NCI-H510A treated with DMSO at 0.1 percent for 48 hours (cell line): ENCODE results near the gene ARHGEF19.
"Not testable (repeated sequence)": the region's sequence is repeated elsewhere in the genome, so short reads cannot be mapped to it uniquely, and the experiment has no call there.

Experiments used
- DNase-seq: peaks from one replicate; lab custom pipeline; 2025; lab: John Stamatoyannopoulos, UW

Gene ARHGEF19

DNA sequence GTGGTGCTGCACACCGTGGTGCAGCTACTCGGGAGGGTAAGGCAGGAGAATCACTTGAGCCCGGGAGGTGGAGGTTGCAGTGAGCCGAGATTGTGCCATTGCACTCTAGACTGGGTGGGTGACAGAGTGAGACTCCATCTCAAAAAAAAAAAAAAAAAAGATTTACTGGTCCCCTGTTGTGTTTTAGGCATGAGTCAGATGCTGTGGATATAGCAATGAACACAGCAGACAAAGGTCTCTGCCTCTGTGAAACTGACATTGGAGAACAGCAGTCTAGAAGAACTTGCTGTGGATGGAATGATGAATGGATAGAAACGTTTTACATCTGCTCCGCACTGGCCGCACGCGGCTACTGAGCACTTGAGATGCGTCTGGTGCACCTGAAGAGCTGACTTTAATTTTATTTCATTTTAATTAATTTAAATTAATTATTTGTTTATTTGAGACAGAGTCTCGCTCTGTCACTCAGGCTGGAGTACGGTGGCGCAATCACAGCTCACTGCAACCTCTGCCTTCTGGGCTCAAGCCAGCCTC is 32.1 kb downstream of the ARHGEF19 start:
- DNase-seq, result no peak

DNA sequence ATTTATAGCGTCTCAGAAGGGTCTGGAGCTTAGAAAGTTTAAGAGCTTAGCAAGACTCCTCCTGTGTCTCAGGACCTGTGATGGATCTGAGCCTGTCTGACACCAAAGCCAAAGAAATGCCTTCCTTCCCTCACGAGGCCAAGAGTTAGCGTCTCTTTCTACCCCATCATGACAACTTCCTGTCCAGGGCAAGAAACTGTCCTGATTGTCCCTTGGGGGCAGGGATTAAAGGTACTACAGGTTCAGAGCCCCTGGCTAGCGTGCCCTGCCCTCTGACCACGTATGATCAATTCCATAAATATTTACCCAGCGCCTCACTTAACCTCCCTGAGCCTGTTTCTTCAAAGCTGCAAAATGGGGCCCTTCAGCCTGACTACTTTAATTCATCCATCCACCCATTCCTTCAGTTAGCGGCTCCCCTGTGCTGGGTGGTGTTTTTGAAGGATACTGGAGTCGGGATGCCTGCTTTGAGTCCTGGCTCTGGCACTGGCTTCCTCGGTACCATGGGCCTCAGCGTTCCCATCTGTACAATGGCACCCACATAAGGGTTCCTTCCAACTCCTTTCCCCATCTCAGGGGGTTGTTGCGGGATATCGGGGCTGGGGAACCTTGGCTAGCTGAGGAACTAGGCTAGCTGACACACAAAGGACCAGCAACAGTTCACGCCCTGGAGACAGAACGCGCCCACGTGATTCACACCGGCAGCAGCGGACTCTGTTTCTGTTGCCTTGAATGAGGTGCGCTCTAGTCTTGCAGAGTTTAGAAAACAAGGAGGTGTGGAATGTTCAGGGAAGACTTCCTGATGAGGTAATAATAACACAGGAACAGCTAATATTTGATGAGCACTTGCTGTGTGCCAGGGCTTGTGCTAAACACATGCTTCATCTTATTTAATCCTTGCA is 33.6 kb downstream of the ARHGEF19 start:
- no peak for DNase-seq

DNA sequence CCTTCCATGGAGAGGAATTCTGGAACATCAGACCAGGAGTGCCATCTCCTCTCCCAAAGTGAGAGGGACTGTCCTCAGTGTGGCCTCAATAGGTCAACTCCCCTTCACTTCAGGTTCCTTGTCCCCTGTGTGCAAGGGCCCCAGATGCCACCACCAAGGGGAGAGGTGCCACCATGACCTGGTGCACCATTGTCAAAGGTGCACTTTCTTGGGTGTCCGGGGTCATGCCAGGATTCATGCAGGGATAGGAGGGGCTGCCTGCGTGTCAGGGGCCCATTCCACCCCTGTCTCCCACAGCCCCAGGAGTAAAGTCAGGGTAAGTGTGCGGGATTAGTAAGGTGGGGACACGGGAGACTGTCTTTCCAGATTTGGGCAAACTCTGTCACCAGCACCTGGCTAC is 35.1 kb downstream of the ARHGEF19 start:
- no peak for DNase-seq

DNA sequence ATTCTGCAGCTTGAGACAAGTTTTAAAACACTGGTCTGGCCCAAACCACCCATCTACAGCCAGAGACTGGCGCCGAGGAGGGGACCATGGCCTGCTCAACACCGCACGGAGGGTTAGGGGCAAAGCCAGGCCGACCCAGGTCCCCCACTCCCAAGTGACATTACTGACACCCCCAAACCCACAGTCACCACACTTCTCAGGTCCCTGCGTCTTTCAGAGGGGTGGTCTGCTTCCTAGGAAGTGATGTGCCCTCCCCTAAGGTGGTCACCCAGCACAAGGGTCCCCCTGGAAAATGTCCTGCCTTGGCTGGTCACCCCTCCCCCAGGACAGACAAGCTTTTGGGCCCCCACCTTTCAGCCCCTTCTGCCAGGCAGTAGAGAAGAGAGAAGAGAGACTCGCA is 35.8 kb downstream of the ARHGEF19 start:
- no peak for DNase-seq

DNA sequence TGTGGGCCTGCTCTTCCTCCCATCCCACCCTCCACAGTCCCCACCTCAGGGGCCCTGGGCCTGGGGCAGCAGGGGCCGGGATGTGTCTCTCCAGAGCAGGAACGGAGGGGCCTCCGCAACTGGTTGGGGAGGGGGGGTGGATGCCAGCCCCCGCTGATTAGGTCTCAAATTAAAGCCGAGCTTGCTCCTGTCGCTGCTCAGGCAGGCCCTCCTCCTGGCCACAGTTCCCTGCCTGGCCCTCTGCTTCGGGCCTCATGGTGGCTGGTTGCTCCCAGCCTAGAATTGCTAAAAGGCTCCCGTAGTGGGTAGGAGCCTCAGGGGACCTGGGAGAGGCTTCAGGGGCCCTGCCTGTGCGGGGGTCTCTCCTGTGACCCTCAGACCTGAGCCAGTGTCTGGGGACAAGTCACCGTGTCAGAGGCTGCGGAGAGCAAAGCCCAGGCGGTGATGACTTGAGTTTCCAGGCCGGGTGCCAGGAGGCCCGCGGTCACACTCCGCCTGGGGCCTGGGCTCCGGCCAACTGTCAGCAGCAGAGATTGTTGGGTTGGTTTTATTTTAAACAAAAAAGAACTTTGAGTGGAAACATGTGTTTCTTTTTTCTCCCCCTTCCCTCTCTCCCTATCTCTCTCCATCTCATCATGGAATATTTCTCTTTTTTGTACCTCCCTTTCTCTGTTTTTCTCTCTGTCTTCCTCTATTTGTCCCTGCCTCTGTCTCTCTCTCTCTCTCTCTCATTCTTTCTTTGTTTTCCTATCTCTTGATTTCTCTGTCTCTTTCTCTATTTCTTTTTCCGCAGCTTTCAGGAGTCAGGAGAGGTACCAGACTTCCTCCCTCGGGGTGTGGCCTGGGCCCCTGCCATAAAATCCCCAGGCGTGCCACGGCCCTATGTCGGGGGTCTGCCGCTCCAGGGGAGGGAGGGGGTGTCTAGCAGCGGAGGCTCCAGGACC is 36.6 kb downstream of the ARHGEF19 start:
- no peak for DNase-seq

DNA sequence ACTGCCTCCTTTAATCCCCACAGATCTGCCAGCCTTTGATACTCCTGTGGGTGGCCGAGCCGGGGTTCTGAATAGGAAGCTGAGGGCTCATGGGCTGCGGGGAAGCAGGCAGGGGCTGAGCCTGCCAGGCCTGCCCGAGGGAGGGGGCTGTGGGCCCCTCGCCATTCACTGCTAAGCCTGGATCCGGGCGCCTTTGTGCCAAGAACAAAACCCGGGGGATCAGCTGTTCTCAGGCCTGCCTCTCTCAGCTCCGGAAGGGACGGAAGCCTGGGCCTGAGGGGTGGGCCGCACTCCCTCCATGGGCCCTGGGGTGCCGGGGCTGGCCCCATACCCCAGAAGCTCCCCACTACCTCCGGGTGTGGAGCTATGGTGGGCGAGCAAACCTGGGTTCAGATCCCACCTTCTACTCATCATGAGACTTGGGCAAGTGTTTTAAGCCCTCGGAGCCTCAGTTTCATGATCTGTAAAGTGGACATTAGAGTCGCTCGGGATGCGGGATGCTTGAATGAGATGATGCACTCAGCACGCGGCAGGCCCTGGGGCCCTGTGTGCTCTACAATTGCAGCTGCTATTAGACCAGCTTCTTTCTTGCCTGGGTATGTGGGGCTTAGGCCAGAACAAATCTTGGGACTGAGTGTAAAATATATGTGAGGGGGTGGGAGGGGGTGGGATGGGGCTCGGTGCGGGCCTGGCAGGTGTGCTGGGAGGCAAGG is 37.4 kb downstream of the ARHGEF19 start:
- DNase-seq, result no peak

DNA sequence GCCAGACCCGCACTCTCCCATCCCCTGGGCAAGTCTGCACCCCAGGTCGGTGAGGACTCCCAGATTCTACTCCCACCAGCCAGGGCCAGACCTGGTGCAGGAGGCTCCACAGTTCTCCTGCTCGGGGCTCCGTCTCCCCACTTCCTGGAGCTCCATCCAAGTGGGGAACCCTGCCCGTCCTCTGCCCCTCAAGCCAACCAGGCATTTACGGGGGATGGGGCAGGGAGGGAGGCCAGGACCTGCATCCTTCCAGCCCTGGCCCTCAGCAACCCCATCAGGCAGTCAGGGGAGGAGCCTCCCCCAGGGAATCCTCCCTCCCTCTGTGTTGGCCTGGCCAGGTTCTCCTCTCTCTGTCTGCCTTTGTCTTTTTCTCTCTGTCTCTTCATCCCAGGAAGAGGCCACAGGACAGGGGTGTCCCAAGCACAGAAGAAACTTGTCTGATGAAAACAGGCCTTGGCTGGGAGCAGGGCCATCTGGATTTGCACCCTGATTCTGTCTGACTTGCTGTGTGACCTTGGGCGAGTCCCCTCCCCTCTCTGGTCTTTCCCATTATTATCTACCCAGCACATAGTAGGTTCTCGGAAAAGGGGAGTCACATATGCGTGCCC is 38.1 kb downstream of the ARHGEF19 start:
- DNase-seq, result no peak

DNA sequence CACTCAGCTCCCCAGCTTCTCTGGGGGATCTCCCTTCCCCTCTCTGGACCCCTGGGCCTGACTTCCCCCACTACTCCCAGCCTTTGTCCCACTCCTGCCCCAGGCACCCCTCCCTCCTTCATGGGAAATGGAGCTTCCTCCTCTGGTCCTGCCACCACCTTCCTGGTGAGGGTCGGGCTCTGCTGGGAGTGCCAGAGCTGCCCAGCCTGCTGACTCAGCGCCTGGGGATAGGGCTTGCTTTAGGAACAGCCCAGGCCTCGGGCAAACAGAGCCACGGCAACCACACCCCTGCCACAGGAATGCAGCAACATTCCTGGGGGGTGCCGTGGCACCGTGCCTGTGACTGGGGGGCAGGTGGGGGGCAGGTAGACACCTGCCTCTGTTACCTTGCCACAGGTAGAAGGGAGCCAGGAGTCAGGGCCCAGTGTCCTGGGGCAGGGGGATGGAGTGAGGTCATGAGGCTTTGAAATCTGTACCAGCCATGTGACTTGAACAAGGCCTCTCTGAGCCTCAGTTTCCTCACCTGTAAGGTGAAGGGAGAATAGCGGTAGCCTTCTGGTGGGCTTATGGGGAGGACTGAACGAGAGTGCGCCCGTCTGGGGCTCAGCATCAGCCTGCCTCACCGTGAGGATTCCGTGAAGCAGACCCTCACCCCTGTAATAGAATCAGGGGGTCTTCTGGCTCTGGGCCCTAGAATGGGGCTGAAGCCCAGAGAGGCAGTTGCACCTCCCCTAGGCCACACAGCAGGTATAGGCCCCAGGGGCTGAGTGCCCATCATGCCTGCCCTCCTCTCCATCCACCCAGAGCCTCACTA is 38.8 kb downstream of the ARHGEF19 start:
- DNase-seq, result no peak

DNA sequence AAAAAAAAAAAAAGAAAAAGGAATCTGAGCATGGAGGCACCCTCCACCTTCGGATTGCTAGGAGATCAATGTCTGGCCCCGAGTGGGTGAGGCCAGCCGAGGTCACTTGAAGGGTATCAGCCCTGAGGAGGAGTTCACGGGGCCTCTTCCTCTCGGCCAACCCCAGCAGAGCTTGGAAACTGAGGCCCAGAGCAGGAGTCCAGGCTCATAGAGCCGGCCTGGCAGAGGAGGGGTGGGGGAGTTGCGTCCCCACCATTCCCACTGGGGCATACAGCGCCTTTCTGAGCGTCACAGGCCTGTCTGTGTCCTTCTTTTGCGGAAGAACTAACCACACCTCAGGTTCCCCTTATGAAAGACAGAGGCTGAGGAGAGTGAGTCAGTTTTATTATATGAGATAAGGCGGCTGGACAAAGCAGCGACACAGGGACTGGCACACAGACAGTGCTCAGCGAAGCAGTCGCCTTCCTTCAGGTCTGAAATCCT is 39.4 kb downstream of the ARHGEF19 start:
- no peak for DNase-seq

DNA sequence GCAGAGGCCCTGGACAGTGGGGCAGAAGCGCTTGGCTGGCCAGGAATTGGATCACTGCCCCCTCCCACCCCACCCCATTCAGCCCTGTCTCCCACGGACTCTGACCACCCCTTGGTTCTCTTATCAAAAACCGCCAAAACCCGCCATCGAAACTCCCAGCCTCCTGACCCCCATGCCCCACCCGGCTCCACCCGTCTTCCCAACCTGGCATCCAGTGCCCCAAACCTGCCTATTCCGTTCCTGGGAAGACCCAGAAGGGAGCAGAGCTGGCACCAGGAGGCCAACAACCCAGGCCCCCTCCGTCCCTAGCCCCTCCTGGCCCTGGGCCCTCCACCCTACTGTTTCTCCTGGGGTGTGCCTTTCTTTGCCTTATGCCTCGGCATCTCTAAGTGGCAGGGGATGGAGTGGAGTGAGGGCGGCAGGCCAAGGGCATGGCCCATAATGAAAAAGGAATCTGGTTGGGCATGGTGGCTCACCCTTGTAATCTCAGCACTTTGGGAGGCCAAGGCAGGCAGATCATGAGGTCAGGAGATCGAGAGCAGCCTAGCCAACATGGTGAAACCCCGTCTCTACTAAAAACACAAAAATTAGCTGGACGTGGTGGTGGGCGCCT is 40.1 kb downstream of the ARHGEF19 start:
- no peak for DNase-seq

DNA sequence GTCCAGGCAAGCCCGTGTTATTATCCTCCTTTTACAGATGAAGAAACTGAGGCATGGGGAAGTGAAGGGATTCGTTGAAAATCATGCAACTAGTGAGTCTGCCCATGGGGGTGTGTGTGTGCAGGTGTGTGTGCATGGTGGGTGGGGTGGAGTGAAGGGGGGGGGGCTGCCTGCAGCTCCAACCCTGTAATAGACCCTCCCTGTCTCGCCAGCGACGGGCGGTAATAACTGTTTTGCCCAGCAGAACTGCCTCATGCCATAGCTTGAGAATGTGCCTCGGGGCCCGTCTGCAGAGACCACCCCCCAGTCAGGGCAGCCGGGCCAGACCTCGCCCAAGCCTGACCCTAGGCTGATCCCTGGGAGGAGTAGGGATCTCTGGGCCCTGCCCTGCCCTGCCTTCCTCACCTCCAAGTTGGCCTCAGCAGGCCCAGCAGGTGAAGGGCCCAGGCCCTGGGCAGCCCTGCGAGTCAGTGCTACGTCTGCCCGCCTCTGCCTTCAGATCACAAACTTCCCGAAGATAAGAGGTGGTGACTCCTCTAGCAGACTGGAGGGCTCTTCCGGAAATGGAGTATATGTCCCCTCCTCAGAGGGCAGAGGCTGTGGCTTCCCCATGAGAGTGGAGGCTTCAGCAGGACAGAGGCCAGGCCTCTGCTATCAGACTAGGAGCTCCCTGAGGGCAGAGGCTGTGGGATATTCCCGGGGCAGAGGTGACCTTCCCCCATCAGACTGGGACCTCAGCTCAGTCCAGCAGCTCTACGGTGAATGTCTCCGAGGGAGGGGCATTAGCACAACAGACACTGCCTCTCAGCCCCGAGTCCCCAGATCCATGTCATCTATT is 40.9 kb downstream of the ARHGEF19 start:
- no peak for DNase-seq

DNA sequence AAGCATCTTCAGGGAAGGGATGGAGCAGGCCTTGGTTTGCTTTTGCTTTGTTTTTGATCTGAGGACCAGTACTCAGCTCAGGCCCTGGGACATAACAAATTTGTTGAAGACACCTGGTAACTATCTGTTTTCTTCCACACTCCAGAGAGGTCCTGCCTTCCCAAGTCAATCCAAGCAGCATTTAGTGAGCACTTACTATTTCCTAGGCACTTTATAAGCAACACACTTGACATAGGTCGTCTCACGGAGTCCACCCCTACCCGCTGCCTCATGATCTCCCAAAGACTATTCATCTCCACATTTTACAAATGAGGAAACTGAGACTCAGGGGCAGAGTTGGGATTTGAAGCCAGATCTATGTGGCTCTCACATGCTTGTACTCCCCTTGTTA is 42.2 kb downstream of the ARHGEF19 start:
- DNase-seq, result no peak

DNA sequence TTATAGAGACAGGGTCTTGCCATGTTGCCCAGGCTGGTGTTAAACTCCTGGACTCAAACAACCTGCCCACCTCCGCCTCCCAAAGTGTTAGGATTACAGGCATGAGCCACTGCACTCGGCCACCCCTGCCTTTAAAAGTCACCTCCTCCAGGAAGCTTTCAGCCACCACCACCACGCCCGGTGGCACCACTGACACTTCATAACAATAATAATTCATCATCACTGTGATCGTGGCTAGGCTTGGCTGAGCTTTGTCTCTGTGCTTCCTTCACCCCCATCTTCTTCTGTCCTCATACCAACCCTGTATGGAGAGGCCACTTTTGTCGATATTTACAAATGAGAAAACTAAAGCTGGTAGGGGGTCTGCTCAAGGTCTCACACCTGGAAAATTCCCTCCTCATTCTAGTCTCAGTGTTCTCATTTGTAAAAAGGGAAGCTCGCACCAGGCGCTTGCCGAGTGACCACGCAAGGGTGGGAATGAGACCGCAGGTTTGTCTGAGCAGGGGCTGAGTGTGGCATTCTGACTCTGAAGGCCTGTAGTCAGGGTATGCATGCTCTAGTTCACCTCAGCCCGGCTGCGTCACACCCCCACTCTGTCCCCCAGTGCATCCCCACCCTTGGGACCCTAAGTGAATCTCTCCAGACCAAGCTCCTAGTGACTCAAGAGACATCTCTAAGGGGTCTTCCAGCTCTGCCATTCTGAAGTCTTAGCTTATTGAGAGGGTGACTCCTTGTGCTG is 43.7 kb downstream of the ARHGEF19 start:
- DNase-seq, result no peak

DNA sequence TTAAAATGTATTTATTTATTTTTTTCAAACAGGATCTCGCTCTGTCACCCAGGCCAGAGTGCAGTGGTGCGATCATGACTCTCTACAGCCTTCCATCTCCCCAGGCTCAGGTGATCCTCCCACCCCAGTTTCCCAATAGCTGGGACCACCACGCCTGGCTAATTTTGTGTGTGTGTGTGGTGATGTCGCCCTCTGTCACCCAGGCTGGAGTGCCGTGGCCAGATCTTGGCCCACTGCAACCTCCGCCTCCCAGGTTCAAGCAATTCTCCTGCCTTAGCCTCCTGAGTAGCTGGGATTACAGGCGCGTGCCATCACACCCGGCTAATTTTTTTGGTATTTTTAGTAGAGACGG is 44.3 kb downstream of the ARHGEF19 start:
- DNase-seq, result not testable (repeated sequence)

DNA sequence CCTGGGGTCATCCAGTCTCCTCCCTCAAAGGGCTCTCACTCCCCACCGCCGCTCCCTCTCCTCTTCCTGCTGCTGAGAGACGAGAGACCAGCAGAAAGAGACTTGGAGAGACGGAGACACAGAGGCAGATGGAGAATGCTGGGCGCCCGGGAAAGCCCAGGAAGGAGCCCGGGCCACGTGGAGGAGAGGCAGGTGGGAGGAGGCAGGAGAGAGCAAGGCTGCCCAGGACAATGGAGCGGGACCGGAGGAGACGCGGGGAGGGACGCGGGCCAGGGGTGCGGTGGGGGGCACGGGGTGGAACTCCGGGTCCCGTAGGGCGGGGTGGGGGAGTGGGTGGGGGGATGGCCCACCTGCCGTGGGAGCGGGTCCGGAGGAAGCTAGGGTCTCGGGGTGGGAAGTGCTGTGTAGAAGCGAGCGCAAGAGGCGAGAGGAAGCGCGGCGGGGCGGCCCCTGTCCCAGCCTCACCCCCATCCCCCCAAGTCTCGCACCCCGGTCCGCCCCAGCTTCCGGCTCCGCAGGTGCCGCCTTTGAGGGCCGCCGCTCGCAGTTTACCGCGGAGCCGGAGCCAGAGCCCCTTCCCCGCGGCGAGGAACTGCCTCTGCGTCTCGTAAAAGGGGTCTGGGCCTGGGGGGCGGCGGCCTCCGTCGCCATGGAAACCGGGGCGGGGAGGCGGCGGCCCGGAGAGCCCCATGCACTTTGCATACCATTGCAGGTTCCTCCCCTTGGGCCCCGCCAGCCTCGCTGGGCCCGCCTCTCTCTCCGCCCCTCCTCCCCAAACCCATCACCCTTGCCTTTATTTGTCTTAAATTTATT is 44.9 kb downstream of the ARHGEF19 start:
- DNase-seq, result peak; percentile 25

DNA sequence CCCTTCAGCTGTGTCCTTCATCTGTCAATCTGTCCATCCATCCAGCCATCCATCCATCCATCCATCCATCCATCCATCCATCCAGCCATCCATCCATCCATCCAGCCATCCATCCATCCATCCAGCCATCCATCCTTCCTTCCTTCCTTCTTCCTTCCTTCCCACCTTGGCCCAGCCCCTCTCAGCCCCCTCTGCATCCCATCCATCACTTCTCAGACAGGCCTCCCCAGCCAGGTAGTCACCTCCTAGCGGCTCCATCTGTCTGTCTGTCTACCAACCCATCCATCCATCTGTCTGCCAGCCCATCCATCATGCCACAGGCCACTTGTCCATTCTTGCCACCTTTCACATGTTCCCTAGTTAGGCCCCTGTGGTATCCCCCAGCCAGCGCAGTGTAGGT is 46.3 kb downstream of the ARHGEF19 start:
- DNase-seq, result no peak

DNA sequence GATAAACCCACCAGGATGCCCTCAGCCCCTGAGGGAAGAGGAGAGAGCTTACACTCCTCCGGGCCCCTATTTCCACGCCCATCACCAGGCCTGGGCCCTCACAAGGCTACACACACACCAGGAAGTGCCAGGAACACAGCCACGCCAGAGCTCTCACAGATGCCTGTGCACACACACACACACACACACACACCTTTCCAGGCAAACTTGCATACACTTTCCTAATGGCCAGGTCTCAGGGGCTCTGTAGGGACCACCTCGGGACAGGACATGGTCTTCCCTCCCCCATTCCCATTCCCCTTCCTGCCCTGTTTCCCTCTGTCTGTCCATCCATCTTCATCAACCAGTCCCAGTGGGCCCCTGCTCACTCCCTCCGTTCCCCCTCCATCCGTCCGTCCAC is 46.9 kb downstream of the ARHGEF19 start:
- no peak for DNase-seq

DNA sequence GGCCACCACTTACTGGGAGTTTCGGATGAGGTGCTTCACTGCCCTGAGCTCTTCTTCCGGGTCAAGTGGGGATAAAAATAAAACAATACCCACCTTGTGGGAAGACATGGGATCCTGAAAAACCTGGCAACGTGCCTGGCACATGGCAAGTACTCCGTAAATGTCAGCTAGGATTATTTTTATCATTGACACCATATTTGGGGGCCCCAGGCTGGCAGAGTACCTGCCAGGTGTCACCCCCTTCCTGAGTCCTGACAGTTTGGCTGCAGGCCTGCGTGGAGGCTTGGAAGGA is 47.4 kb downstream of the ARHGEF19 start:
- peak; percentile 44 for DNase-seq
